Brain microvascular endothelial cell (primary cell): Measurements from ENCODE around the gene DAB2IP.

ENCODE experiments used
- DNase-seq: peaks from one replicate; pipeline ENCODE4 v3.0.0-alpha.2; 2020
- H3K27ac ChIP-seq: fragments of 250-450 bp; sonication (Bioruptor Pico); 2 replicates; pipeline ENCODE4 v1.5.1; 2020; ENCODE audit warnings: mild to moderate bottlenecking, moderate library complexity
- H3K27me3 ChIP-seq: fragments of 250-450 bp; sonication (Bioruptor Pico); replicated peaks from 2 replicates; pipeline ENCODE4 v1.5.1; 2020; ENCODE audit warnings: mild to moderate bottlenecking
- H3K36me3 ChIP-seq: fragments of 250-450 bp; sonication (Bioruptor Pico); replicated peaks from 2 replicates; pipeline ENCODE4 v1.5.1; 2020; ENCODE audit warnings: mild to moderate bottlenecking
- H3K4me3 ChIP-seq: 2 replicates; pipeline ENCODE4 v1.5.1; 2011; ENCODE audit warnings: low read depth, mild to moderate bottlenecking, control low read depth, low read length, moderate library complexity
- in situ Hi-C: cut with HindIII; loops from 2 replicates; pipeline ENCODE4 v1.10.0; 2017; ENCODE audit warnings: low sequenced_read_pairs, low pct_ligation_motif_present
- TF ChIP-seq, protein P1 (sequence below): IDR thresholded peaks from 2 replicates; pipeline ENCODE4 v1.5.1; 2011; ENCODE audit warnings: low read depth, mild to moderate bottlenecking, moderate library complexity, low read length, control low read depth, inconsistent platforms; ENCODE audit errors: missing control alignments

Gene DAB2IP

DNA sequence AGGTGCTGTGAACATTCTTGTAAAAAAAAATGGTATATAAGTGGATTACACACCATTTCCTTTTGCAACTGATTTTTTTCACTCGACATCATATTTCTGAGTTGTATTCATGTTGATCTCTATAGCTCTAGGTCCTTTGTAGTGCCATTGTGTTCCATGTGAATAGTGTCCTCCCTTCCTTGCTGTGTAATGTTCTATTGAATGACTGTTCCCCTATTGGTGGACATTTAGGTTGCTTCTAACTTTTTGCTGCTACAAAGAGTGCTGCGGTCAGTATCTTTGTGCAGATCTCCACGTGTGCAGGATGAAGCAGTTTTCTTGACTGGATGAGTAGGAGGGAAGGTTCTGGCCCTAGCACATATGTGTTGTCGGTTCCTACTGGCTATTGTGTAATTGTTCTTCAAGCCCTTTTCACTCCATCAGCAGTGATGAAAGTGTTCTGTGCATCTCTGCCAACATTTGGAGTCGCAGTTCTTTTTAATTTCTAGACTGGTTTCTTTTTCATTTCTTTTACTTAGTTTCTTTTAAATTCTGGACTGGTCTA is 20.2 kb downstream of the DAB2IP start:
- Histone ChIP-seq H3K27ac (no peak overlapping the region), H3K36me3 (no peaks in the 10 kb centered on the region), H3K4me3 (no peak overlapping the region), H3K27me3 (no peaks in the 10 kb centered on the region)
- no peak for DNase-seq
- TF ChIP-seq, protein P1, sequence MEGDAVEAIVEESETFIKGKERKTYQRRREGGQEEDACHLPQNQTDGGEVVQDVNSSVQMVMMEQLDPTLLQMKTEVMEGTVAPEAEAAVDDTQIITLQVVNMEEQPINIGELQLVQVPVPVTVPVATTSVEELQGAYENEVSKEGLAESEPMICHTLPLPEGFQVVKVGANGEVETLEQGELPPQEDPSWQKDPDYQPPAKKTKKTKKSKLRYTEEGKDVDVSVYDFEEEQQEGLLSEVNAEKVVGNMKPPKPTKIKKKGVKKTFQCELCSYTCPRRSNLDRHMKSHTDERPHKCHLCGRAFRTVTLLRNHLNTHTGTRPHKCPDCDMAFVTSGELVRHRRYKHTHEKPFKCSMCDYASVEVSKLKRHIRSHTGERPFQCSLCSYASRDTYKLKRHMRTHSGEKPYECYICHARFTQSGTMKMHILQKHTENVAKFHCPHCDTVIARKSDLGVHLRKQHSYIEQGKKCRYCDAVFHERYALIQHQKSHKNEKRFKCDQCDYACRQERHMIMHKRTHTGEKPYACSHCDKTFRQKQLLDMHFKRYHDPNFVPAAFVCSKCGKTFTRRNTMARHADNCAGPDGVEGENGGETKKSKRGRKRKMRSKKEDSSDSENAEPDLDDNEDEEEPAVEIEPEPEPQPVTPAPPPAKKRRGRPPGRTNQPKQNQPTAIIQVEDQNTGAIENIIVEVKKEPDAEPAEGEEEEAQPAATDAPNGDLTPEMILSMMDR: no peak
- in situ Hi-C loops: no loop called here

DNA sequence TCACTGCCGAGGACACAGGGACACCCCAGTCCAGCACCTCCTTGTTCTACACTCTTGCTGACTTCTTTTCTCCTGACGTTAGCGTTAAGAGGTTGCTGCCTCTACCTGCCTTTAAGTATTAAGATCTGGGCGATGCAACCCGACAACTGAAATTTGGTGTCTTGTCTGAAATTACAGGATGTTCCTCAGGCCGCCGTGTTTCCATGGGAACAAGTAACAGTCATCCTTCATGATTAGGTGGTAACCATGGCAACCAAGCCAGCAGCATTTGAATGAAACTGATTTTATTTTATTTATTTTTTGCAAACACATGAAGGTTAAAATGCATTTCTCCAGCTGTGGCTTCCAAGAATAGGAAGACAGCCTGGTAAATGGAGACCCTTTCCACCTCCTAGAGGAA is 20.8 kb downstream of the DAB2IP start:
- TF ChIP-seq, protein P1: no peak
- in situ Hi-C loops: no loop called here
- no peak overlapping the region for H3K27ac ChIP-seq
- DNase-seq: no peak
- H3K27me3 ChIP-seq: no peaks in the 10 kb centered on the region
- H3K4me3 ChIP-seq: no peak overlapping the region
- no peaks in the 10 kb centered on the region for H3K36me3 ChIP-seq

DNA sequence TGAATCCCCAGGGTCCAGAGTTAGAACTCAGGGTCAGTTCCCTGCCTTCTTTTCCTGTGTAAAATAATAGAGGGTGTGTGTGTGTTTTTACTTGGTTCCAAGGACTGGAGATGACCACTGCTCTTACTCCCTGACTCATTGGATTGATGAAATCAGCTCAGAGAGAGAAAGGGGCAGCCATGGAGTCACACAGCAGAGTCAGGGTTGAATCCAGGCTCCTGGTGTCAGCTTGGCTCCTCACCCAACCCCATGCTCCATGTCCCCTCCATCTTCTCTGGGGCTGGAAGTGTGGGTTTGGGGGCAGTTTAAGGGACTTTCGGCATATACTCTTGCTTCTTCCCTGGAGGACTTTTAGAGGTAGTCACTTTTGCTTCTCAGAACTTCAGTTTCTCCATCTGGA is 21.6 kb downstream of the DAB2IP start:
- TF ChIP-seq, protein P1: no peak
- no peak overlapping the region for H3K27ac ChIP-seq
- H3K36me3 ChIP-seq: no peaks in the 10 kb centered on the region
- no peak for DNase-seq
- no peak overlapping the region for H3K4me3 ChIP-seq
- in situ Hi-C loops: no loop called here
- no peaks in the 10 kb centered on the region for H3K27me3 ChIP-seq

DNA sequence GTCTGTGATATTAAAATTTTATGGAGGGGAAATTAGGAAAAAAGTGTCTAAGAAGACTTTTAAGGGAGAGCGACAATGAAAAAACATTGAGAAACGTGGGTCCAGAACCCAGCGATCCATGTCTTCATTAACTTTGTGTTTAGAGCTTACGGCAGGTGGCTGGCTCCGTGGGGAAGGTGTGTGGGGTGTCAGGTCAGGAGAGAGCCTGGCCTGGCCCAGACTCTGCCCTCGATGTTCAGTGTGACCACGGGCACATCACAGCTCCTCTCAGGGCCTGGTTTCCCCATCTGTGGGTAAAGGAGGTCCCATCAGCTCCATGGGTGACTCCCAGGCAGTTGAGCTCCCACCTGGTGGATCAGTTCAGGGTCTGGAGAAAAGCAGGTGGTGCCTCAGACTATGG is 22.1 kb downstream of the DAB2IP start:
- no peaks in the 10 kb centered on the region for H3K27me3 ChIP-seq

DNA sequence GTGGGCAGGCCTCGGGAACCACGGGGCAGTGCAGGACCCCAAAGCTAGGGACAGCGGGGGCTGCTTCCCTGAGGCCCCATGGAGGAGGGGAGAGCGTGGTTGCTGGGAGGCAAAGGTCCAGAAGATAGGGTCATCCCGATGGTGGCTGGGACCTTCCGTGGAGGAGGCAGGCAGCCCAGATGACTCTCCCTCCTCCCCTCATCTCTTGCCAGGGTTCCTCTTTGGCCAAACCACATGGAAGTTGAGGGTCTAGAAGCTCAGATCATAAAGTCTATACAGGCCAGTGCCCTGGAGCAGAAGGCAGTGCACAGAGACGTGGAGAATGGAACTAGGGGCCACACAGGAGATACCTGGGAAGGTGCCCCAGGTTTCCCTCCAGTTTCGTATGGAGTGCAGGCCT is 22.6 kb downstream of the DAB2IP start:
- H3K27me3 ChIP-seq: no peaks in the 10 kb centered on the region
- H3K4me3 ChIP-seq: no peak overlapping the region
- in situ Hi-C loops: no loop called here
- TF ChIP-seq, protein P1: no peak
- no peaks in the 10 kb centered on the region for H3K36me3 ChIP-seq
- no peak overlapping the region for H3K27ac ChIP-seq
- no peak for DNase-seq

More for the DNA sequence above, 22.1 kb downstream of the DAB2IP start:
- no peak for DNase-seq
- Histone ChIP-seq H3K4me3 (no peak overlapping the region), H3K27ac (no peak overlapping the region), H3K36me3 (no peaks in the 10 kb centered on the region)
- in situ Hi-C loops: no loop called here
- TF ChIP-seq, protein P1: no peak

DNA sequence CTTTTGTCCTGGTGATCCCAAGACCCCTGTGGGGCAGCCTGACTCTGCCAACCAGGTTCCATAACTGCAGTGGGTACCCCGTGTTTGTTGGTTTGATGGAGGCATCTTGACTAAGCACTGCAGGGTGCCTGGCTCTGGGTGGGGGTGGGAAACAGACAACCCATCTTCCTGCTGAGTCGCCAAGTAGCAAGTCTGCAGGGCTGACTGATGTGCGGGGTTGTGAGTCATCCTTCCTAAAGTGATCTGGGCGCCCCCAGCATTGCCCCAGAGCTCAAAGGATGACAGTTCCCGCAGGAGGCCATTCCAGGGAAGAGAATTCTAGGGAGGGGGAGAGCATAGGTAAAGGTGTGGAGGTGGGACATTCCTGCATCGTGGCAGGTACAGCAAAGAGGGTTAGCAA is 23.5 kb downstream of the DAB2IP start:
- Histone ChIP-seq H3K4me3 (no peak overlapping the region), H3K36me3 (no peaks in the 10 kb centered on the region), H3K27ac (no peak overlapping the region), H3K27me3 (no peaks in the 10 kb centered on the region)
- in situ Hi-C loops: no loop called here
- TF ChIP-seq, protein P1: no peak
- peak; percentile 54 for DNase-seq
